Stimulated activated CD4-positive, alpha-beta T cell treated with anti-CD3 and anti-CD28 coated beads, TNF-alpha, amount 100 ng/mL, for 1 hour (primary cell): ENCODE results near the gene PRR35.

ENCODE experiments used
- DNase-seq, 3 donors: peaks; one replicate each; pipeline ENCODE4 v3.0.0-alpha.2; 2020; ENCODE audit warnings: low read depth in 3 of 3, low spot score in 1 of 3

PRR35 gene

DNA sequence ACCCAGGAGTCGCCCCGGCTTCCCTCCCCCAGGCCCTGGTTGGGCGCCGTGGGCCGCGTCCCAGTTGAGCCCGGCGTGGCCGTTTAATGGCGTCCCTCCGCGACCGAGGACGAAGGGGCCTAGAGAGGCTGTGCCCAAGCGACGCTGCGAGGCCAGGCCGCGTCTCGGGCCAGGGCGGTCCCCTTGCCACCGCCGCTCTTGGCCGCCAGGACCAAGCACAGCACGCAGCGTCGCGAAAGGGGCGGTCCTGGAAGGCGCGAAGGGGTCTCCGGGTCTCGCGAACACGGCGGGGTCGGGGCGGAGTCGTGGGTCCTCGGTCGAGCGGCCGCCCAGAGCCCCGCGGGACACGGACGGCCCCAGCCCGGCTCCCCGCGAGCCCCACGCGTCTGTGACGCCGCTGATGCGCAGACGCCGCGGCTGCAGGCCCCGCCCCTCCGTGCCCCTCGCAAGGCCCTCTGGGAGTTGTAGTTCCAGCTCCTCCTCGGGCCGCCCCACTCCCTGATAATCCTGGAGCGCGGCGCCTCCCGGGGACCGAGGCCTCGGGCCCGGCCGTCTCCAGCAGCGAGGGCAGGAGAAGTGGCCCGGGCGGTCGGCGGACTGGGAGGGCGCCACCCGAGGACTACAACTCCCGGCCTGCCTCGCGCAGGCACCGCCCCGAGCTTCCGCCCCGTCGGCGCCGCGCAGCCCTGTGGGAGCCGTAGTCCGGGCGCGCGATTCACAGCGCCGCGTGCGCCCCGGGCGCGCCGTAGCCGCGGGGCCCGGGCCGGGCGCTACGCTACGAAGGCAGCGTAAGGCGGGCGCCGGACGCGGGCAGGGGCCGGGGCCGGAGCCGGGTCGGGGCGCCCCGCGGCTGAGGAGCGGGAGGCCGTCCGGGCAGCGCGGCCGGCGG is 32.9 kb upstream of the PRR35 start, which contains the start of gene CAPN15:
CAPN15 (plus strand) TSS at position 698 of the 889 bp plus-strand sequence. CDS start 19,127 bp downstream, outside the sequence.
- peak; percentile 65 to 77 (median 70) for DNase-seq

DNA sequence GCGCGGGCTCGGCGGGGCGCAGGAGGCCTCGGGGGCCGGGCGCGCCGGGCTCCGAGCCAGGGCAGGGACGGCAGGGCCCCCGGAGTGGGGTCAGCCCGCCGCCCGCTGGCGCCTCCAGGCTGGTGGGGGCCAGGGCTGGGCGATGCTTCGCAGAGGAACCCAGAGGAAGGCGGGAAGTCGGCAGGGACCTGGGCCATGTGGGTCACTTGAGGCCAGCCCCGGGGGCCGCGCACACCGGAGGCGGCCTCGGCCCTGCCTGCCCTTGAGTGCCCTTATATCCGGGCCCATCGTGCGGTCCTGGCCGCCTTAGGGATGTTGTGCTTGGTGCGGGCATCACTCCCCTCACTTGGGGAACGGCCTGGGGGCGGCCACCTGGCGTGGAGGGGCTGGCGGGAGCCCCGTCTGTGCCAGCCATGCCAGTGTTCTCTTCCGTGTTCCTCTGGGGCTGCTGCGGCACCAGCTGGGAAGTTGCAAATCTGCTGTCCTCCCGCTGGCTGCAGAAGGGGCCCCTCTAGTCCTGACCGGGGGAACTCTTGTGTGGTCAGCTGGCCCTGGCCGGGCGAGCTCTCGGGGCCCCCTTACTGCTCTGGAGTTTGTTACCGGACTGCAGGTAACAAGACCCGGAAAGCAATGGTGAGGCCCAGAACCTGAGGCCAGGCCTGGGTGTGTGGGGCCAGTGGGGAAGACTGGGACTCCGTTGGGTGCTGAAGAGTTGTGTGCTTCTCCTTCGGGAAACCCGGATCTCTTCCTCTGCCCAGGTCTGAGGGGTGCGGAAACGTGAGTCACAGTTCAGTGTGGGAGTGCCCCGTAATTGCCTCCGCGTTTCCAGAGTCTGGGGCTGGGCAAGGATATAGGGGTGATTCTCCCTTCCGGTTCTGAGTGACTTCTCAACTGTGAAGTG is 31.8 kb upstream of the PRR35 start:
- peak in 1 of 3 donors; percentile 12 for DNase-seq

DNA sequence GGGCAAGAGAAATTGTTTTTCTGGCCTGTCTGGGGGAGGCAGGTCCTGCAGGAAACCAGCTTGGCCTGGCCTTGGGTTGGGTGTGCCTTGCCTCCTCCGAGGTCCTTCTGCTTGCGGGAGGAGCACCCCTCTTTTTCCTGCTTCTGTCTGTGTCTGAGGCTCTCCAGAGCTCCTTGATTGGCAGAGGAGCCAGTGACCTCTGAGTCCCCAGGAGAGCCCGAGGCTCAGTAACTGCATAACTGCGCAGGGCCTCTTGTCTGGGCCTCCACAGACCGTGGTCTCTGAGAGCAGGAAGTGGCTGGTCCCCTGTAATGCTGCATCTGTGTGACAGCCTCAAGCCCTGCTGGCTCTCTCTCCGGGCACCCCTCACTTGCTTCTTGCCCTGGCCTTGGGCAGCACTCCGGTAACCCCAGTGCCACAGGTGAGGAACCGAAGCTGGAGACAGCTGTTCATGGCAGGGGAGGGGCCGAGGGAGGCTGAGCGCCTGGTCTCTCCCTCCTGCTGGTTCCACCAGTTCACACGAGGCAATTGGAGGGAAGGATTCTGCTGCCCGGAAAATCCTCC is 31.1 kb upstream of the PRR35 start:
- no peak for DNase-seq

DNA sequence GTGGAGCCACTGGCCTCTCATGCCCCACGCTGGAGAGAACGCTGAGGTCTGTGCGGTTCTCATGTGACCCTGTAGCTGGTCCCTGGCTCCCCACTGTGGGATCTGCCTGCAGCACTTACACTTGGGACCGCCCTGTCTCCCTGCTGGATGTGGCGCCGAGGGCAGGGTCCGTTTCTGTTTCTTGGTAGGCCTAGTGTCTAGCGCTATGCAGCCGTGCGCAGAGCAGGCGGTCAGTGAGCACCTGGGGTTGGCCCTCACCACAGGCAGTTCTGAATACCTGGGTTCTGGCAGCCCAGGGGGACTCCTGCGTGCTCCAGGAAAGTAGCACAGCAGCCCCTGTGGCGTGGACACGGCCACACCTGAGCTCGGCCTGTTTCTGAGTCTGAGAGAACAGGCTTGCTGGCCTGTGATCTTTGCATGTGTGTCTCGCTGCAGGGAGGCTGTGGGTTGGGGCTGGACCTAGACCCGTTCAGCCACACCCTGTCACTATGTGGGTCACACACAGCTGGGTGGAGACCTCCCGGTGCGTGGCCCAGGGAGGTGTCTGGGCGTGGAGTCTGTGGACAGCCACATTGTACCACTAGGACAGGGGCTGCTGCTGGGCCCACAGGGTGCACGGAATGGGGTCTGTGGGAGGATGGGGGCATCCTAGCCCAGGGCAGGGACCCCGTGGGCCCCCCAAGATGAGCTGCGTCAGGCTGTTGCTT is 29.9 kb upstream of the PRR35 start:
- DNase-seq: no peak

DNA sequence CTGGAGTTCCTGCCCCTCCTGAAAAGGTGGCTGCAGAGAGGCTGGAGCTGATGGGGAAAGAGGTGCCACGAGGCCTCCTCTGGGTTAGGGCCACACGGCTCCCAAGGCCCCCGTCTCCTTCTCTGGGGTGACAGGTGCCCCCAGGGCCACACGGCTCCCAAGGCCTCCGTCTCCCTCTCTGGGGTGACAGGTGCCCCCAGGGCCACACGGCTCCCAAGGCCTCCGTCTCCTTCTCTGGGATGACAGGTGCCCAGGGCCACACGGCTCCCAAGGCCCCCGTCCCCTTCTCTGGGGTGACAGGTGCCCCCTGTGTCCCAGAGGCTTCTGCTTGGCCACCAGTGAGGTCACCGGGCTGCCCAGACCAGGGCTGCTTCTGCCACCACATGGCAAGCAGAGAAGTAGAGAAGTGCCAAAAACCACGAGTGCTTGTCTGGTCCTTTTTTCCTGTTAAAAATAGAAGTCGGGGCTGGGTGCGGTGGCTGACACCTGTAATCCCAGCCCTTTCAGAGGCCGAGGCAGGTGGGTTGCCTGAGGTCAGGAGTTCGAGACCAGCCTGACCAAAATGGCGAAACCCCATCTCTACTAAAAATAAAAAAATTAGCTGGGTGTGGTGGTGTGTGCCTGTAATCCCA is 28.6 kb upstream of the PRR35 start:
- DNase-seq: no peak

DNA sequence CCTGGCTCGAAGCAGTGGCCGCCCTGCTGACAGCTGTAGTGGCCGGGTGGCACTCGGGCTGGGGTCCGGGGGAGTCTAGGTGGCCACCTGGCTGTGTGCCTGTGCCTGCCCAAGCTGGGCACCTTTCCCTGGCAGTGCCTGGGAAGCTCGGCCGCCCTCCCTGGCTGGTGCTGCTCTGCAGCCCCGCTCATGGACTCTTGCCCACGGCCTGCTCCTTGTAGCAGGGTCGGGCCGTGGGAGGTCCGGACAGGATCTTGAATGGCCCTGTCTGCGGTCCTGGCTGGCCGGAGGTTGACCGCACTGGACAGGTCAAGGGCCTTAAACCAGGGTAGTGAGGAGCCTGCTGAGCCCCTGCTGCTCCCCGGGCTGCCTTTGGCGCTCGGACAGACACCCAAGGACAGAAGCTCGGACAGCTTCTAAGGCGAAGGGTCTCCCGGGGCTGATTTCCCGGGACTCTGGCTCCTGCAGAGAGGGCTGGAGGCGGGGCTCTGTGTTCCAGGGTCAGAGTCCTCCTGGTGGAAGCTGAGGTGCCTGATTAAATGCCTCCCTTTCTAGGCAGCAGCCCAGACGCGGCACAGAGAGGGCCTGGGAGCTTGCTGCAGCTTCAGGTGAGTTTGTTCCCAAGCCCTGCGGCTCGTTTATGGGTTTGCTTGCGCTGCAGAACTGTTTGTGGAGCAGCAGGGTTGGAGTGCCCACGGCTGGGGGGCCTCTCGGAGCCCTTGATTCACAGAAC is 26.6 kb upstream of the PRR35 start:
- DNase-seq: no peak

DNA sequence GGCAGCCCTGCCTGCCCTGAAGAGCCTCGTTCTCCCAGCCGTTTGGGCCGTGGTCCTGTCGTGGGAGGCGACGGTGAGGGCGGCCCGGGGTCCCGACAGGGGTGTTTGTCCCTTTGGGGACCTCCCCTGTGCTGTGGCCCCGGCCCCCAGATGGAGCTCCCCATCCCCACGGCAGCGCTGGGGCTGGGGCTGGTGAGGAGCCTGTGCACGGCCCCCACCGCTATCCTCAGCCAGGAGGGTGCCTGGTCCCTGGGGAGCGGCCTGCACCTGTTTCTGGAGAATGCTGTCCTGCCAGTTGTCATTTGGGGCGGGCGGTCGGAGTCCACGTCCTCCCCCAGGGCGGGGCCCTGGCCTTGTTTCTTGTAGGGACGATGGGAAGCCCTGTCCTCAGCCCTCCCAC is 26.1 kb upstream of the PRR35 start:
- DNase-seq: no peak

DNA sequence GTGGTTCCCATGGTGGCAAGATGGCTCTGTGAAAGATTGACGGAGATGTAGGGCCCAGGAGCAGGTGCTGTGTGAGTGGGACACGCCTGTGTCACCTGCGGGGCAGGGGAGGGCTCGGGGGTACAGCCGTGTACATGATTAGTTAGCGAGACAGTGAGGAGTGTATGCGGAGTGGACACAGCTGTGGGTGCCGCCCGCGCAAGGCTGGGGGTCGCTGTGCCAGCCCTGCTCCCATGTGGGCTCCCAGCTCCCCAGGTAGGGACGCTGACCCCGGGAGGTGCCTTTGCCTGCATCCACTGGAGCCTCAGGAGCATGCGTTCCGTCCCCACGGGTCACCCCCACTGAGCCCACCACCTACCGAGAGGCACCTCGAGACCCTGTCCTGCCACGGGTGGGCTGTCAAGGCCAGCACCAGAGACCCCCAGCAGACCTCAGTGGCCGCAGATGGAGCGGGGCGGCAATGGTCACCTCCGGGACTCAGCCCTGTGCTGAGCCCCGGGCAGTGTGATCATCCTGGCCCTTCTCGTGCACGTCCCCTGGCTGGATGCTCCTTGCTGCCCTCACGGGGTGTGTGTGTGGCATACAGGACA is 25.2 kb upstream of the PRR35 start:
- no peak for DNase-seq

DNA sequence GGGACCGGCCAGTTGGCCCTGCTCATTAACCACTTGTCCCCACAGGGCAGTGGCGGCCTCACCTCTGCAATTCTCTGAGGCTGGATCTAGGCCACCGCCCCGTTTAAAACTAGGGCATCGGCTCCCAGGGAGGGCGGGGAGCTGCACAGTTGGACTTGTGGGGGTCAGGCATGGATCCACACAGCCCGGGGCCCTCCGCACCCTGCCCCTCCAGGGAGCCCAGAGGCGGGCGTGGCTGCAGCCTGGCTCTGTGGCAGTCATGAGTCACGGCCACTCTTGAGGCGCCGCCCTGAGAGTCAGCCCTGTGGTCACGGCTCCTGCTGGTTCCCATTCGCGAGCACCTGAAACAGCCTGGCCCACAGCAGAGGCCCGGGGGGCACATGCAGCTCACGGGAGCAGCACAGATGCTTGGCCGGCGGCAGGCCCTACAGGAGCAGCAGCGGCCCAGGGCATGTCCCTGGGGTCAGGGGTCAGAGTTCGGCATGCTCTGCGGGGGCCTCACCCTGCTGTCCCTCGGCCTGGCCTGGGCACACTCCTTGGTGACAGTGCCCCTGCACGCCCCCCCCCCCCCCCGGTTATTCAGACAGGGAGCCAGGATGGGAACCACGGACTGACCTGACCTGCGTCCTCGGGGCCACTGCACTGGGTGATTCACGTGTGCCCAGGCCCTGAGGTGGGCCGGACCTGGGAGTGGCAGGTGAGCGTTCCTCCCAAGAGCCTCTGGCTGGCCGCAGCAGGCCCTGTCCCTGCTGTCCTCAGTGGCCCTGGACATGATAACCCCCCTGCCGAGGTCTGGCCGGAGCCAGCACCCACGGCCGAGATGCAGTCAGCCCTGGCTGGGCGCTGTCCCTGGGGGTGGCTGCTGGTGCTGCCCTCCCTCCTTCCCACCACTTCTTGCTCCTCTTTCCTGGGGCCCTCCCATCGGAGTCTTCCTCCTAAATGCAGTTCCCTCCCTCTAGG is 24.5 kb upstream of the PRR35 start:
- no peak for DNase-seq

DNA sequence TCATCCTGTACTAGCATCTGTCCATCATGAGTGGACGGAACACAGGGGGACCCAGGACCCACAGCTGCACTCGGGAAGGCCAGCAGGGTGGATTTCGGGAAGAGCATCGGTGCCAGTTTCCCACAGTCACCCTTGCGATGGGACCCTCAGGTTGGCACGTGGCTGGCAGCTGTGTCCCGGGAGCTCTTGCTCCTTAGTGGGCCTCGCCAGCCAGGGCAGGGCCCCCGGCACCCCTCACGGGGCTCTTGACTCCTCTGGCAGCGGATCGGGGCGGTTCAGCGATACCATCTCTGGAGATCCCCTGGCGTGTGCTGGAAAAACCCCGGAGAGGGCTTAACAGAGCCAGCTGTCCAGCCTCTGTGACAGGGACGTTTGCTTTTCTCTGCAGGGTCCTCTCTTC is 23.4 kb upstream of the PRR35 start:
- no peak for DNase-seq

DNA sequence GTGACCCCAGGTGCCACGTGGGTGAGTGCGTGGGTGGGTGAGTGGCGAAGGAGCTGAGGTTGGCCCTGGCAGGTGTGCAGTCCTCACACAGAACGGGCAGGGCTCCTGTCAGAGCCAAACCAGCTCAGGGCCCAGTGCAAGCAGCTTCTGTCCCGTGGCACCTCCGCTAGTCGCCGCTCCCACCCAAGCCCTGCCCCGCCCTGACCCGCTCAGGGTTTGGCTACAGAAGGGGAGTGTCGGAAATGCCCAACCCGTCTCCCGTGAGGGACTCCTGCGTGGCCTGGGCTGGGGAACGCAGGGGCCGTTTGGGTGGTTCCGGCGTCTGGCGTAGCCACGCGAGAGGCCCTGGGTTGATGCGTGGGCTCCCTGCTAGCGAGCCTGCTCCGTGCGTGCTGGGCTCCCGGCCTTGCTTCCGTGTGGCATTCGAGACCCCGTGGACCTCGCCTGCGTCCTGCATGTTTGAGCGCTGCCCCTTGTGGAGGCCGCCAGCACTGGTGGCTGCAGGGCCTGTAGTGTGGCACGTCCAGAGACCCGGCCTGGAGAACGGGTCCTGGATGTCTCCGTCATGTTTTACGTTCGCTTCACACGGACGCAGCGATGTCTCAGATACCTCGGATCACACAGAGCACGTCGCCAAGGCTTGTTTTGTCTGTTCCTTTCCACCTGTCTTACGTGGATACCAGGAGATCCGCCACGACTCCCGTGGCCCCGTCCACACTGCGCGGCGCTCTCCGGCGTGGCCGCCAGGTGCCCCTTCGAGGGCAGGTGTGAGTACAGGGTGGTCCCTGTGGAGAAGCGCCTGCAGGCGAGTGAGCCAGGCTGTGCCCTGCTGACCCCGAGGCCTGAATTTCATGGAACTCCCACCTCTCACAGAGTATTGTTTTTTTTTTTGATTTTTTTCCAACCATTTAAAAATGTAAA is 22.5 kb upstream of the PRR35 start:
- DNase-seq: no peak

DNA sequence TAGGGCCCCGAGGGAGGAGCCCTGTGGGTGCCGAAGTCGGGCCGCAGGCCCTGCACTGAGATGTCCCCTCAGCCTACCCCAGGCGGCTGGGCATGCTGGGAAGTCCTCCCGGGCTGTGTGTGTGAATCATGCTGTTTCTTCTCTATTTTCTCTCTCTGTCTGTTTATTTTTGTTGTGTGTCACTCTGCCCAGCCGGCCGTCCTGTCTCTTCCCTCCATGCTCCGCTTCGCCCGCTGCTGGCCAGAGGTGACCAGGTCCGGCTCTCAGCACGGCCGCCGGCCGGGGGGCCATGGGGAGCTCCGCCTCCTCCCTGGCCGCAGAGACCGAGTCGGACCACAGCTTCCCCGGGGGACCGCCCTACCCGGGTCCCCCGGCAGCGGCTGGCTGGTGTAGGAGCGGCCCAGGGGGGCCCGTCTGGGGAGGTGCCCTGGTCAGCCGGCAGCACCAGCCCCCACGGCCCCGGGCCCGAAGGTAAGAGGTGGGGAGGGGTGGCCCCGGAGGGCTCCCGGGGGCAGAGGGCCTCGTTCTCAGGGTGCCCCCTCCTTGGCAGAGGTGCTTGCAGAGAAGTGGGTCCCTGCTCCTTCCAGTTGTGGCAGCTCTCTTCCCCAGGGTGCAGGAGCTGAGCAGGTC is 20.2 kb upstream of the PRR35 start:
- DNase-seq: no peak

DNA sequence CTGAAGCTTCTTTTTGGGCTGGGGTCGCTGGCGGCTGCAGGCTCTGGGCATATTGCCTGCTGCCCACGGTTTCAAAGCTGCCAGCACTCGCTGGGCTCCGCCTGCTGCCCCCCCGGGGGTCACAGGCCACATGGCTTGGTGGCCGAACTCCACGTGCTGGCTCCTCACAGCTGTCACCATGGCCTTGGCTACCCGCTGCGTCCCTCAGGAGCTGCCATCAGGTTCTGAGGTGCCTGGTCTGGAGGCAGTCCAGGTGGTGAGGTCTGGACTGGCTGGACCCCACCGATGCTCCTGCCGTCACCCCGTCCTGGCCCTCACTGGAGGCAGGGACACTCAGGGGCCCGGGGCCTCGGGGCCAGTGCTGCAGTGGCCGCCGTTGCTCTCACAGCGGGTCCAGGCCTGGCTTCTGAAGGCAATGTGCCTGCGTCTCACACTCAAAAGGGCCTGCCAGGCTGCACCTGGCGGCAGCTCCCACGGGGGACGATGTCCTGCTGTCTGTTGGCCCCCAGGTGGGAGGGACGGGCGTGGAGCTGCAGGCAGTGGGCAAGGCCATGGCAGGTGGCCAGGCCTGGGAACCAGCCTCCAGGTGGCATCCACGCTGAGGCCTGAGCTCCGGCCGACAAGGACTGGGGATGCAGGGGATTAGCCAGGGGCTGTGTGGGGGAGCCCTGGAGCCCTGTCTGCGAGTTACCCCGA is 19.4 kb upstream of the PRR35 start:
- no peak for DNase-seq

DNA sequence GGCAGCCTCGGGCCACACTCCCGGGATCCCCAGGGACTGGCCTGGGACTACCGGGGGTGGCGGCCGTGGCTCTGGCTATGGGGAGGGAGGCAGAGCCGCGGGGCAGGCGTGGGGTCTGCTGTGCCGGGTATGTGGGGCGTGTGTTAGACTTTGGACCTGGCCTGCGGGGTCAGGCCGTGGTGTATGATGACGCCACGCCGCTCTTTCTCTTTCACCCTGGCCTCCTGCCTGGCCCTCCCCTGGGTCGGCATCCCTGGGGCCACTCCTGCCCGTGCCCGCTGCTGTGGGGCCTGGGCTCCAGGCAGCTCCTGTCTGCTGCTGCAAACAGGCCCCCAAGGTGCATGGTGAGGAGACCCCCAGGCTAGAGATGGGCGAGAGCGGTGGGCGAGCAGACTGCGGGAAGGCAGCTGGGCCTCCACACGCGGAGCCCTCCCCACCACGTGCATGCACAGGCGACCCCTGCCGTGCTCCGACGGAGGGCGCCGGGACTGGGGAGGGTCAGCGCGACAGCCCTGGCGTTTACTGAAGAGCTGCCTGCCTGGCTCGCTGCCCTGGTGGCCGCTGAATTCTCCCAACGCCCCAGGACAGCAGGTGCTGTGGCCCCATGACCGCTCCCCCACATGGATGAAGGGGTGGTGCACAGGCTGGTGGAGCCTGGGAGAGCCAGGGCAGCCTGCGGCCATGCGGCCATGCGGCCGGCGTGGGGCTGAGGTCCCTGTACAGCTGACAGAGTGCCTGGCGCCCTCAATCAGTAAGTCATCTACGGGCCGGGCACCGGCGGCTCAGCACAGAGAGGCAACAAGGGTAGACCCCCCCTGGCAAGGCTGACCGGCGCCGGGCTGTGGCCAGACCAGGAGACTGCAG is 16.7 kb upstream of the PRR35 start:
- DNase-seq: no peak

DNA sequence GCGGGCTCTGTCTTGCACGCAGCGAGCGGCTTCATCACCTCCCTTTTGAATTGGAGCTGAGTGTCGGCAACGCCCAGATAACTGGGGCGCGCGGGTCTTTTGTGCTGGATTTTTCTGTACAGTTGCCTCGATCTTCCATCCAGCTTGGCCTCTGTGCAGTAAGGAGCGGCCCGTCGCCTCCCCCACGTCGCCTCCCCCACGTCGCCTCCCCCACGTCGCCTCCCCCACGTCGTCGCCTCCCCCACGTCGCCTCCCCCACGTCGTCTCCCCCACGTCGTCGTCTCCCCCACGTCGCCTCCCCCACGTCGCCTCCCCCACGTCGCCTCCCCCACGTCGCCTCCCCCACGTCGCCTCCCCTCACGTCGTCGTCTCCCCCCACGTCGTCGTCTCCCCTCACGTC is 15.7 kb upstream of the PRR35 start:
- DNase-seq: no peak
